ENCODE data around the gene CFAP73. TPM values are rescaled to one million over a fixed set of nuclear protein-coding genes. Genes with fewer than 3 reads are reported as not detected.

Gene CFAP73
- total RNA-seq, 4 donors from 2014 or later, result not detected

DNA sequence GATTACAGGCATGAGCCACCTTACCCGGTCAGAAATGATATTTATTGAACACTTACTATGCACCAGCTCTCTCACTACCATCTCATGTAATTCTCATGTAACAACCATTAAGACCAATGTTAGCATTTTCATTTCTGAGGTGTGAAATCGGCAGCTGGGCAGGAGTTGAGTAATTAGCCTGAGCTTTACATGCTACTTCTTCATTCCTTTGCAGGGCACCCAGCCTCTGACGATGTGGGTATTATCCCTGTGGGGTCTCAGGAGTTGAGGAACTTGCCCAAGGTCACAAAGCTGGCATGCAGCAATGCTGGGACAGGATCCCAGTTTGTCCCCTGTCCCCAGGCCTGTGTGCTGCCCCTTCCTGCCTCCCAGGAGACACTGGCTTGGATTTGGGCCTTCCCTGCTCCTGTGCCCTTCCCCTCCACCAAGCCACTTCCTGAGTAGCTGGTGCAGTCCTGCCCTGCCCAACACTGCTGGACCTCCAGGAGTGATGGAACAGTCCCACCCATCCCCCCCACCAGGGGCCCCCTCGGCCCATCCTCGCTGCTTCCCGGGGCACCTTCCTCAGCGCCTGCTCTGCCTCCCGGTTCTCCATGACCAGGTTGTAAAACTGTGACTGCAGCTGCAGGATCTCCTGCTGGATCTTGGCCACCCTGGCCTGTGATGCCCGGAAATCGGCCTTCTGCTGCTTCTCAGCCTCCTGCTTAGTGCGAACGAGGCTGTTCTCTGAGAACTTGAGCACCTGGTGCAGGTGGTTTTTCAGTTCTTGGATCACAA lies 50.7 kb downstream of the CFAP73 start:
- no peak for TF ChIP-seq CTCF (IDR thresholded peaks at IDR 0.05; ENCODE audit: low read depth)

DNA sequence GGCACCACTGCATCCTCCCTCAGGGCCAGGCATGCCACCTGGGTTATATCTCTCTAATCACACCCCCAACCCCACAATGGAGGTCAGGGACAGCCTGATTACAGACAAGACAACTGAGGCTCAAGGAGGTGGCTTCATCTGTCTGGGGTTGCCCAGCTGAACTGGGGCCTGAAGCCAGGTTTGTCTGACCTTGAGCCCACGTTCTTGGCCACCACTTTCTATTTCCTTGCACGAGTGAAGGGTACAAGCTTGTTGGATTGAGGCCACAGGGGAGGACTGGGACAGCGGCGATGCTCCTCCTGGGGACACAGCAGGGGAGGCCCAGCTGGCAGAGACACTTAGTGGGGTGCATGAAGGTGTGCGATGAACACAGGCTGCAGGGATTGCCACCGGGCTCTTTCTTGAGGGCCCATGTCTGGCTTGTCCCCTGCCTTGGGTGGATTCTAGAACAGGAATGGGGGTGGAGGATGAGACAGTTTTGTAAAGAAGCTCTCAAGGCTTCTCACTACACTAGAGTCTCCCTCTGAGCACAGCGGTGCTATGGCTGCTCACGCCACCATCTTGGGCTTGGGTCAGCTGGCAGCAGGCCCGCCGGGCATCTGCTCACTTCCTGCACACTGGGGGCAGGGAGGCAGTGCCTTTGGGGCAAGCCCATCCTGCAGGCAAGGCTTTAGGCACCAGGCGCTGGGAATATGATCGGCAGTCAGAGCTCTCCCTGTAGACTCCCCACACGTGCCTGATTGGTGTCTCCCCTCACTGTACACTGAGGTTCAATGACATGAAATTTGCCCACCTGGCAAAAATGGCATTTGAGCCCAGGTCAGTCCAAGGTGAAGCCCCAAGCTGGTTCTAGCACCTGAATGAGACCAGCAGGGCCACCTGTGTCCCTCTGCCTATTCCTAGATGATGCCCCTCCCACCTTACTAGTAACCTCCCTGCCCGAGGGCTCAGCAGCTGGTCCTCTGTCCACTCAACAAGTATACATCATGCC lies 52.0 kb downstream of the CFAP73 start:
- TF ChIP-seq CTCF (IDR thresholded peaks at IDR 0.05; ENCODE audit: low read depth), result no peak

DNA sequence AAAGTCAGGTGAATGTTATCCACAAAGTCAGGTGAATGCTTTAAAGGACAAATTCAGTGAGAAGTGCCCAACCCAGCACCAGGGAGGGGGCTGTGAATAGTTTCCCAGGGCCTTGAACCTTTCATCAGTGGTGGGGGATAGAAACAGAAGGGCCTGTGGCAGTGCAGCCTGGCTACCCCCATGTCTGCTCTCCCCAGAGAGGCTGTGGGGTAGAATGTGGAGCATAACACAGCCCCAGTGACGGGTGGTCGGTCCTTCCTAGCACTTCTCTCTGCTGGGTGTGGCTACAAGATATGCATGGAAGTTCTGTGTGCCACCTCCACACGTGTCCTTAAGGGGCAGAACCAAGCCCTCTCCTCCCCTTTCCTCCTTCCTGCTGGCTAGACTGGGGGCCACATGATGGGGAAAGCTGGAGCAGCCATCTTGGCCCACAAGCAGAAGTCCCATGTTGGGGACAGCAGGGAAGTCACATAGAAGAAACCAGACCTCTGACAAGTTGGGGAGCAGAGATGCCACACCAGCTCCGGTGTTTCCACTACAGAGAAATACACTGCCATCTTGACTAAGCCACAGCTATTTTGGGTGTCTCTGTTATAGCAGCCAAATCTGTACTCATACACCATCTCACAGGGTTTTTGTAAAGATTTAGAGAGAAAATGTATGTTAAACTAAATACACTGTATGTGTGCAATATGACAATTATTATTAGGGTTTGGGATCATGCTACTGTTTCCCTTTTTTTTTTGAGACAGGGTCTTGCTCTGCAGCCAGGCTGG lies 53.0 kb downstream of the CFAP73 start:
- no peak for TF ChIP-seq CTCF (IDR thresholded peaks at IDR 0.05; ENCODE audit: low read depth)

GRCh38 chr12:113203852-113204760 lies 54.6 kb downstream of the CFAP73 start:
- TF ChIP-seq CTCF (IDR thresholded peaks at IDR 0.05; ENCODE audit: low read depth), result no peak

DNA sequence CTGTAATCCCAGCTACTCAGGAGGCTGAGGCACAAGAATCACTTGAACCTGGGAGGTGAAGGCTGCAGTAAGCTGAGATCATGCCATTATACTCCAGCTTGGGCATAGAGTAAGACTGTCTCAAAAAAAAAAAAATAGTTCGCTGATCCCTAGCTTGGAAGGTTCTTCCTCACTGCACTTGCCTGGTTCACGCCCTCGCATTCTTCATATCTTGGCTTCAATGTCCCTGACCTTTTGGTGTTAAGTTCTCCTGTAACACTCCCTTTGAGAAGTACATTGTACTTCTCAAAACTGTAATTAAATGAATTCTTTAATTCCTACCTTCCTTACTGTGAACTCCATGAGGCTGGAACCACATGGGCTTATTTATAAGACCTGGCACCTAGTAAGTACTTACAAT lies 55.3 kb downstream of the CFAP73 start:
- TF ChIP-seq CTCF (IDR thresholded peaks at IDR 0.05; ENCODE audit: low read depth), result no peak

- TF ChIP-seq CTCF (IDR thresholded peaks at IDR 0.05; ENCODE audit: low read depth), result no peak
Measured at GRCh38 chr12:113207613-113208040, 58.1 kb downstream of the CFAP73 start.
